WERI-Rb-1 (cell line): ENCODE measurements around the gene FSTL1.

Experiments used
- DNase-seq: peaks from one replicate; pipeline ENCODE4 v3.0.0-alpha.2; 2020
- H3K27ac ChIP-seq: fragments of 250-450 bp; sonication (Bioruptor Pico); 2 replicates; pipeline ENCODE4 v1.5.1; 2020; ENCODE audit warnings: mild to moderate bottlenecking, moderate library complexity
- H3K27me3 ChIP-seq: fragments of 250-450 bp; sonication (Bioruptor Pico); 2 replicates; pipeline ENCODE4 v1.5.1; 2021; ENCODE audit warnings: mild to moderate bottlenecking, low read depth, moderate library complexity; ENCODE audit not compliant: insufficient read depth, severe bottlenecking
- H3K36me3 ChIP-seq: fragments of 250-450 bp; sonication (Bioruptor Pico); 2 replicates; pipeline ENCODE4 v1.5.1; 2020; ENCODE audit warnings: mild to moderate bottlenecking, moderate library complexity
- H3K4me3 ChIP-seq: 2 replicates; pipeline ENCODE4 v1.5.1; 2011; ENCODE audit warnings: low read depth, mild to moderate bottlenecking, control low read depth, low read length
- H3K9me3 ChIP-seq: fragments of 250-450 bp; sonication (Bioruptor Pico); 2 replicates; pipeline ENCODE4 v1.5.1; 2021; ENCODE audit warnings: mild to moderate bottlenecking, moderate library complexity; ENCODE audit not compliant: severe bottlenecking
- TF ChIP-seq, protein P1 (sequence below): IDR thresholded peaks from 2 replicates; pipeline ENCODE4 v1.5.1; 2011; ENCODE audit warnings: low read depth, mild to moderate bottlenecking, control low read depth, inconsistent platforms, low read length

FSTL1 gene

GRCh38 chr3:120348065-120348990 is 102.5 kb downstream of the FSTL1 start:
- peak overlapping the region; percentile 94 for H3K27ac ChIP-seq
- TF ChIP-seq, protein P1, sequence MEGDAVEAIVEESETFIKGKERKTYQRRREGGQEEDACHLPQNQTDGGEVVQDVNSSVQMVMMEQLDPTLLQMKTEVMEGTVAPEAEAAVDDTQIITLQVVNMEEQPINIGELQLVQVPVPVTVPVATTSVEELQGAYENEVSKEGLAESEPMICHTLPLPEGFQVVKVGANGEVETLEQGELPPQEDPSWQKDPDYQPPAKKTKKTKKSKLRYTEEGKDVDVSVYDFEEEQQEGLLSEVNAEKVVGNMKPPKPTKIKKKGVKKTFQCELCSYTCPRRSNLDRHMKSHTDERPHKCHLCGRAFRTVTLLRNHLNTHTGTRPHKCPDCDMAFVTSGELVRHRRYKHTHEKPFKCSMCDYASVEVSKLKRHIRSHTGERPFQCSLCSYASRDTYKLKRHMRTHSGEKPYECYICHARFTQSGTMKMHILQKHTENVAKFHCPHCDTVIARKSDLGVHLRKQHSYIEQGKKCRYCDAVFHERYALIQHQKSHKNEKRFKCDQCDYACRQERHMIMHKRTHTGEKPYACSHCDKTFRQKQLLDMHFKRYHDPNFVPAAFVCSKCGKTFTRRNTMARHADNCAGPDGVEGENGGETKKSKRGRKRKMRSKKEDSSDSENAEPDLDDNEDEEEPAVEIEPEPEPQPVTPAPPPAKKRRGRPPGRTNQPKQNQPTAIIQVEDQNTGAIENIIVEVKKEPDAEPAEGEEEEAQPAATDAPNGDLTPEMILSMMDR: no peak

GRCh38 chr3:120344349-120344748 is 106.4 kb downstream of the FSTL1 start:
- no peak for DNase-seq
- H3K9me3 ChIP-seq: no peaks in the 10 kb centered on the region
- no peak overlapping the region for H3K4me3 ChIP-seq
- H3K27me3 ChIP-seq: no peaks in the 10 kb centered on the region
- peaks cover 63% of the 10 kb centered on the region for H3K36me3 ChIP-seq
- TF ChIP-seq, protein P1: no peak
- no peak overlapping the region for H3K27ac ChIP-seq

More at GRCh38 chr3:120348065-120348990, 102.5 kb downstream of the FSTL1 start:
- peak overlapping the region; percentile 88 for H3K4me3 ChIP-seq
- H3K27me3 ChIP-seq: no peaks in the 10 kb centered on the region
- no peaks in the 10 kb centered on the region for H3K9me3 ChIP-seq
- H3K36me3 ChIP-seq: peaks cover 45% of the 10 kb centered on the region
- DNase-seq: no peak
